ENCODE results near the gene SPINK4. TPM values are rescaled to one million over a fixed set of nuclear protein-coding genes. Genes with fewer than 3 reads are reported as not detected.

The SPINK4 gene
- total RNA-seq, 2 experiments from 2014 or later: not detected

DNA sequence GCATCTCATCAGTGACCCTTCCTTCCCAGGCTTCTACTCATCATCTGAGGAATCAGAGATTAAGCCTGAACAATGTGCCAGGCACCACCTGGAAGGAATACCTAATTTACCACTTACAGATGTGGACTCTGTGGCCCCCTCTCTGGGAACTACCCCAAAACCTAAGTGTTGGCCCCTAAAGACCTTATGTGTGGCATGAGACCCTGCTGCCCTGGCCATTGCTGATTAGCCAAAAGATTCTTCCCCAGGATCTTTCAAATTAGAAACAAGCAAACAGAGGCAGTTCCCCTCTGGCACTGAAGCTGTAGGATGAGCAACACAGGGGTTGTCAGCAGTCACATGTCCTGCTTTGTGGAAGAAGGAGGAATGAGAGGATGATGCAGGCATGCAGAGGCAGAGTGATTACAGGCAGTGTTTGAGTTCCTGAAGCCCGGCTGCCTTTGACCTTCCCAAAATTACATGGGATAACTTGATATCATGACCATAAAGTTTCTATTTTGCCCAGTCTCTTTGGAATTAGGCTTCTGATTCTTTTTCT is 10.6 kb downstream of the SPINK4 start:
- ChIA-PET POLR2A (interaction anchor here (1.6 kb wide), 1 partner anchor 13 kb away, joined by 5 read pairs; no protein-coding TSS in a partner anchor), CTCF (no interaction called here)
- Mint-ChIP-seq H3K9me3 (no peaks in the 10 kb centered on the region), H3K27me3 (no peaks in the 10 kb centered on the region), H3K4me1 (ENCODE audit: low read depth) (no peaks in the 10 kb centered on the region), H3K4me3 (no peak overlapping the region), H3K36me3 (ENCODE audit: low read depth) (peaks cover 32% of the 10 kb centered on the region), H3K27ac (no peak overlapping the region)
- TF ChIP-seq, protein P1, sequence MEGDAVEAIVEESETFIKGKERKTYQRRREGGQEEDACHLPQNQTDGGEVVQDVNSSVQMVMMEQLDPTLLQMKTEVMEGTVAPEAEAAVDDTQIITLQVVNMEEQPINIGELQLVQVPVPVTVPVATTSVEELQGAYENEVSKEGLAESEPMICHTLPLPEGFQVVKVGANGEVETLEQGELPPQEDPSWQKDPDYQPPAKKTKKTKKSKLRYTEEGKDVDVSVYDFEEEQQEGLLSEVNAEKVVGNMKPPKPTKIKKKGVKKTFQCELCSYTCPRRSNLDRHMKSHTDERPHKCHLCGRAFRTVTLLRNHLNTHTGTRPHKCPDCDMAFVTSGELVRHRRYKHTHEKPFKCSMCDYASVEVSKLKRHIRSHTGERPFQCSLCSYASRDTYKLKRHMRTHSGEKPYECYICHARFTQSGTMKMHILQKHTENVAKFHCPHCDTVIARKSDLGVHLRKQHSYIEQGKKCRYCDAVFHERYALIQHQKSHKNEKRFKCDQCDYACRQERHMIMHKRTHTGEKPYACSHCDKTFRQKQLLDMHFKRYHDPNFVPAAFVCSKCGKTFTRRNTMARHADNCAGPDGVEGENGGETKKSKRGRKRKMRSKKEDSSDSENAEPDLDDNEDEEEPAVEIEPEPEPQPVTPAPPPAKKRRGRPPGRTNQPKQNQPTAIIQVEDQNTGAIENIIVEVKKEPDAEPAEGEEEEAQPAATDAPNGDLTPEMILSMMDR (IDR thresholded peaks at IDR 0.05): no peak
- no peak for ATAC-seq
- DNase-seq: no peak
- intact Hi-C loops (cut with micrococcal nuclease): no loop called here

DNA sequence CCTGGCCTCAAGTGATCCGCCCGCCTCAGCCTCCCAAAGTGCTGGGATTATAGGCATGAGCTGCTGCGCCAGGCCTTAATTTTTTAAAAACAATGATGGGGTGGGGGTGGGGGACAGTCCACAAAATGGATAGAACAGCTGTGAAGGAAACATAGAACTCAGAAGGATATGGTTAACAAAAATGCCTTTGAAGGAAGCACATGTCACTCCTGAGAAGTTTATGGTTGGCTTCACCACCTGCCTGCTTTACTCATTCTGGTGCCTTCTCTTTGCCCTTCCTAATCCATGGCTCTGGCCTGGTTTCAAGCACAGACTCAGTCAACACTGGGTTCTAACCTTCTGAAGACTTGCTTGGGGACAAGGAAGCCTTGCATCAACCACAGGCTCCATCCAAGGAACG is 14.2 kb downstream of the SPINK4 start:
- no peaks in the 10 kb centered on the region for H3K27me3 Mint-ChIP-seq
- no peak for DNase-seq
- no peak overlapping the region for H3K27ac Mint-ChIP-seq
- peaks cover 51% of the 10 kb centered on the region for H3K36me3 Mint-ChIP-seq (ENCODE audit: low read depth)
- H3K4me3 Mint-ChIP-seq: no peak overlapping the region
- TF ChIP-seq, protein P1 (IDR thresholded peaks at IDR 0.05): no peak
- POLR2A ChIA-PET: interaction anchor here (1.1 to 2.8 kb wide), 2 partner anchors 11 to 14 kb away, joined by 4 to 8 read pairs; partner anchors contain the start of gene SPINK4
- no peaks in the 10 kb centered on the region for H3K4me1 Mint-ChIP-seq (ENCODE audit: low read depth)
- no peaks in the 10 kb centered on the region for H3K9me3 Mint-ChIP-seq
- ATAC-seq: no peak
- intact Hi-C loops (cut with micrococcal nuclease): no loop called here
- CTCF ChIA-PET: interaction anchor here (0.8 to 1.2 kb wide), 2 partner anchors 28 to 93 kb away, joined by 3 read pairs; no protein-coding TSS in a partner anchor

DNA sequence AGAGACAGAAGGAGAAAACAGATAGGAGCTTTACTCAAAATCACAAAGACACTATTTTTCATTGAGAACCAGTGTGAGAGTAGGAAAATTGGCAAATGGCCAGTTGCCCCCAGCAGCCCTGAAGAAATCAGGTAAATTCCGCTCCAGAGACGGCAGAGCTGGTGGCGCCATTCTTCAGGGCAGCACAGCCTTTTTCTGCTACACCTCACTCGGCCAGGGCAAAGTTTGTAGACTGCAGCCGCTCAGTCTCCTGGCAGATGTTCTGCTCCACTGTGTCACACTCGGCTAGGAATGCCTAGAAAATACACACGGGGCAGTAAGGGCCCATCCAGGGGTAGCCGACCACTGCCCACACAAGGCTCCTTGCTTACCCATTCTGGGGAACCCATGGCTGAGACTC is 15.0 kb downstream of the SPINK4 start:
- DNase-seq (no peak), ATAC-seq (no peak)
- POLR2A ChIA-PET: interaction anchor here (1.1 kb wide), 1 partner anchor 9 kb away, joined by 3 read pairs; no protein-coding TSS in a partner anchor
- CTCF ChIA-PET: interaction anchor here (1.2 kb wide), 1 partner anchor 29 kb away, joined by 3 read pairs; no protein-coding TSS in a partner anchor
- peaks cover 3% of the 10 kb centered on the region for H3K4me1 Mint-ChIP-seq (ENCODE audit: low read depth)
- no peak overlapping the region for H3K4me3 Mint-ChIP-seq
- TF ChIP-seq, protein P1 (IDR thresholded peaks at IDR 0.05): no peak
- intact Hi-C loops (cut with micrococcal nuclease): no loop called here
- H3K36me3 Mint-ChIP-seq (ENCODE audit: low read depth): peaks cover 53% of the 10 kb centered on the region
- H3K27ac Mint-ChIP-seq: no peak overlapping the region
- H3K27me3 Mint-ChIP-seq: no peaks in the 10 kb centered on the region
- no peaks in the 10 kb centered on the region for H3K9me3 Mint-ChIP-seq

DNA sequence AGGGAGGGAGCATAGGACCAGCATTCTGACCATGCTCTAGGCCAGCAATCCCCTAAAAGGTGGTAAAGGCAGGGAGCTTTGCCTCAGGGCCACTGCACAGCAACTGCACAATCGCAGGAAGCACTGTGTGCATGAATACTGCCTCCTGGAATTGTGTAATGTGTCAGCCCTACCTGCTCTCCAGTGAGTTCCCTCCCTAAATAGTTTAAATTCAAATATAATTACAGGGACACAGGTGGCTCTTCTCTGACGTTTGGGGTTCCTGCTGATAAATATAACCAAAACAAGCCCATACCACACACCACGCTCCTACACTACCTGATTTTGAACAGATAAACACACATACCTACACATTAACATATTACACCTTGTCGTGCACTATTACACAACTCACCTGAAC is 15.5 kb downstream of the SPINK4 start:
- POLR2A ChIA-PET: interaction anchor here (1.1 kb wide), 1 partner anchor 8 kb away, joined by 3 read pairs; no protein-coding TSS in a partner anchor
- H3K27ac Mint-ChIP-seq: no peak overlapping the region

DNA sequence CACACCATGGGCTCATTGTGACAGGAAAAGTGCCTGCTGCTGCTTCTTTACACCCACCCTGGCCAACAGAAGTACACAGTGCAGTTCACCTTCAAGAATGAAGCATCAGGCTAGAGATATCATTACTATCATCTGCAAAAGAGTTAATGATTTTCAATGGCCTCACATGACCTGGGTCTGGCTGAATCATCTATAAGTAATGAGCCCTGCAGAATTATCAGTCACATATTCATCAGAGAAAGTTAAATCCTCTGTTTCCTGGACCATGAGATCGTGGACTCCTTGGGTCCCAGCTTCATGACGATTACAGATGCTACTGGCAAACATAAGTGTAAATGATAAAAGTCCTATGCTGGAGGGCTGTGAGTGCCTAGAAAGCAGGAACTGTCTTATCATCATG is 16.3 kb downstream of the SPINK4 start:
- Mint-ChIP-seq H3K4me3 (no peak overlapping the region), H3K27me3 (no peaks in the 10 kb centered on the region), H3K36me3 (ENCODE audit: low read depth) (peaks cover 62% of the 10 kb centered on the region), H3K4me1 (ENCODE audit: low read depth) (peaks cover 7% of the 10 kb centered on the region), H3K27ac (no peak overlapping the region), H3K9me3 (no peaks in the 10 kb centered on the region)
- TF ChIP-seq, protein P1 (IDR thresholded peaks at IDR 0.05): no peak
- ChIA-PET CTCF (no interaction called here), POLR2A (interaction anchor here (0.9 to 1.2 kb wide), 2 partner anchors 180 to 230 kb away, joined by 3 read pairs; no protein-coding TSS in a partner anchor)
- no peak for DNase-seq
- intact Hi-C loops (cut with micrococcal nuclease): no loop called here
- no peak for ATAC-seq

More for the DNA sequence above, 15.5 kb downstream of the SPINK4 start:
- no peaks in the 10 kb centered on the region for H3K27me3 Mint-ChIP-seq
- no peak overlapping the region for H3K4me3 Mint-ChIP-seq
- H3K4me1 Mint-ChIP-seq (ENCODE audit: low read depth): peaks cover 3% of the 10 kb centered on the region
- H3K9me3 Mint-ChIP-seq: no peaks in the 10 kb centered on the region
- CTCF ChIA-PET: no interaction called here
- intact Hi-C loops (cut with micrococcal nuclease): no loop called here
- no peak for DNase-seq
- peaks cover 58% of the 10 kb centered on the region for H3K36me3 Mint-ChIP-seq (ENCODE audit: low read depth)
- TF ChIP-seq, protein P1 (IDR thresholded peaks at IDR 0.05): no peak
- ATAC-seq: no peak
